IMR-90 (cell line): ENCODE measurements around the gene ERP29. TPM values are rescaled to one million over a fixed set of nuclear protein-coding genes. Genes with fewer than 3 reads are reported as not detected.

ENCODE experiments used
- ATAC-seq: fragments of 200-7000 bp; cut with Tn5 transposase; 2 replicates; pipeline ENCODE4 v1.9.1; 2020; ENCODE audit warnings: low read depth, mild to moderate bottlenecking, moderate library complexity
- BruUV-seq: library from RNA; stranded (reverse); fragments of 400-500 nt; replicated peaks from 2 replicates; lab custom pipeline; 2021; lab: Mats Ljungman, UMichigan
- CTCF ChIA-PET: fragments of 300-600 bp; formaldehyde crosslinking; extraction: SDS; loops from one replicate; lab custom pipeline; 2021; ENCODE audit warnings: antibody characterized with exemption; lab: Yijun Ruan, JAX
- POLR2A ChIA-PET: fragments of 300-600 bp; sonication (Branson Sonifier 250); formaldehyde crosslinking; loops from one replicate; lab custom pipeline; 2022; ENCODE audit warnings: antibody characterized with exemption; ENCODE audit not compliant: unreplicated experiment; lab: Charles Lee
- DNase-seq: peaks from one replicate; pipeline ENCODE4 v3.0.0; 2013
- H2AFZ ChIP-seq: replicated peaks from 2 replicates; pipeline ENCODE3; 2013; ENCODE audit warnings: low read length, mild to moderate bottlenecking; ENCODE audit not compliant: poor library complexity
- H2AK5ac ChIP-seq: 2 replicates; pipeline ENCODE4 v1.6.1; 2013; ENCODE audit warnings: low read depth, low read length, inconsistent platforms
- H2AK9ac ChIP-seq: replicated peaks from 2 replicates; pipeline ENCODE3; 2013; ENCODE audit warnings: mild to moderate bottlenecking, low read depth, low read length, moderate library complexity; ENCODE audit not compliant: poor library complexity
- H2BK120ac ChIP-seq: 2 replicates; pipeline ENCODE4 v1.6.1; 2013; ENCODE audit warnings: low read depth, low read length, inconsistent platforms
- H2BK15ac ChIP-seq: 3 replicates; pipeline ENCODE4 v1.6.1; 2013; ENCODE audit warnings: low read depth, low read length, inconsistent platforms
- H2BK20ac ChIP-seq: 2 replicates; pipeline ENCODE4 v1.6.1; 2013; ENCODE audit warnings: low read depth, mild to moderate bottlenecking, inconsistent platforms, low read length, moderate library complexity
- H2BK5ac ChIP-seq: 2 replicates; pipeline ENCODE4 v1.6.1; 2013; ENCODE audit warnings: mild to moderate bottlenecking, low read depth, low read length, inconsistent platforms; ENCODE audit not compliant: poor library complexity, severe bottlenecking
- H3K14ac ChIP-seq: replicated peaks from 2 replicates; pipeline ENCODE4 v1.6.1; 2013; ENCODE audit warnings: low read depth, low read length, inconsistent platforms
- H3K18ac ChIP-seq: 2 replicates; pipeline ENCODE4 v1.6.1; 2013; ENCODE audit warnings: low read depth, low read length, control low read depth
- H3K23ac ChIP-seq: 2 replicates; pipeline ENCODE4 v1.6.1; 2013; ENCODE audit warnings: low read depth, low read length, inconsistent platforms
- H3K27ac ChIP-seq: 2 replicates; pipeline ENCODE4 v1.5.1; 2013; ENCODE audit warnings: mild to moderate bottlenecking, control low read depth, low read length; ENCODE audit not compliant: insufficient read depth
- H3K27me3 ChIP-seq: 2 replicates; pipeline ENCODE4 v1.6.1; 2013; ENCODE audit warnings: low read length; ENCODE audit not compliant: control insufficient read depth, insufficient read depth
- H3K36me3 ChIP-seq: 2 replicates; pipeline ENCODE4 v1.6.1; 2013; ENCODE audit warnings: low read length, mixed read lengths; ENCODE audit not compliant: control insufficient read depth, insufficient read depth
- H3K4ac ChIP-seq: 2 replicates; pipeline ENCODE4 v1.6.1; 2013; ENCODE audit warnings: low read depth, low read length, inconsistent platforms
- H3K4me1 ChIP-seq: 2 replicates; pipeline ENCODE4 v1.6.1; 2013; ENCODE audit warnings: low read length, mixed read lengths; ENCODE audit not compliant: control insufficient read depth, insufficient read depth
- H3K4me2 ChIP-seq: 2 replicates; pipeline ENCODE4 v1.6.1; 2013; ENCODE audit warnings: low read depth, mild to moderate bottlenecking, control low read depth, low read length, moderate library complexity
- H3K4me3 ChIP-seq: 2 replicates; pipeline ENCODE4 v1.5.1; 2013; ENCODE audit warnings: low read depth, mild to moderate bottlenecking, control low read depth, low read length, moderate library complexity; ENCODE audit not compliant: insufficient read depth
- H3K56ac ChIP-seq: 2 replicates; pipeline ENCODE4 v1.6.1; 2013; ENCODE audit warnings: low read length, inconsistent platforms; ENCODE audit not compliant: insufficient read depth; ENCODE audit errors: extremely low read depth
- H3K79me1 ChIP-seq, 2 experiments: 2 replicates each; pipeline ENCODE4 v1.6.1; 2013; ENCODE audit warnings: low read length in 2 of 2, inconsistent platforms in 1 of 2, low read depth in 1 of 2
- H3K9ac ChIP-seq: 2 replicates; pipeline ENCODE4 v1.6.1; 2013; ENCODE audit warnings: low read depth, low read length, control low read depth
- H3K9me1 ChIP-seq: 2 replicates; pipeline ENCODE4 v1.6.1; 2013; ENCODE audit warnings: low read length, inconsistent platforms; ENCODE audit not compliant: insufficient read depth
- H3K9me3 ChIP-seq: 2 replicates; pipeline ENCODE4 v1.6.1; 2013; ENCODE audit warnings: low read length; ENCODE audit not compliant: control insufficient read depth, insufficient read depth
- H4K20me1 ChIP-seq: 2 replicates; pipeline ENCODE4 v1.6.1; 2013; ENCODE audit warnings: low read length, inconsistent platforms; ENCODE audit not compliant: insufficient read depth
- H4K5ac ChIP-seq: 2 replicates; pipeline ENCODE4 v1.6.1; 2013; ENCODE audit warnings: mild to moderate bottlenecking, low read depth, low read length, control low read depth
- H4K8ac ChIP-seq, 2 experiments: 2 replicates each; pipeline ENCODE4 v1.6.1; 2013; ENCODE audit warnings: low read depth in 2 of 2, low read length in 2 of 2, control low read depth in 1 of 2, inconsistent platforms in 1 of 2
- H4K91ac ChIP-seq: 2 replicates; pipeline ENCODE4 v1.6.1; 2013; ENCODE audit warnings: low read depth, low read length, inconsistent platforms; ENCODE audit not compliant: insufficient read depth
- CHD1 ChIP-seq: IDR thresholded peaks from 2 replicates; pipeline ENCODE4 v1.6.1; 2012; ENCODE audit warnings: low read depth, low read length, improper control_type of control experiment
- FOS ChIP-seq: fragments of 150-350 bp; IDR thresholded peaks from 2 replicates; pipeline ENCODE4 v1.6.1; 2016; ENCODE audit warnings: low read depth, low read length
- MXI1 ChIP-seq: IDR thresholded peaks from 2 replicates; pipeline ENCODE4 v1.6.1; 2012; ENCODE audit warnings: low read depth, mild to moderate bottlenecking, low read length, moderate library complexity, borderline replicate concordance
- RCOR1 ChIP-seq: IDR thresholded peaks from 2 replicates; pipeline ENCODE4 v1.6.1; 2012; ENCODE audit warnings: mild to moderate bottlenecking, low read length, improper control_type of control experiment; ENCODE audit not compliant: insufficient replicate concordance
- USF2 ChIP-seq: fragments of 150-350 bp; IDR thresholded peaks from 2 replicates; pipeline ENCODE4 v1.6.1; 2017; ENCODE audit warnings: mild to moderate bottlenecking, antibody characterized with exemption, low read length, low read depth
- WGBS, 2 experiments: methylation state at CpG; one replicate each; pipeline versions ENCODE4 v1.1.5 to v1.1.7; 2013; ENCODE audit warnings: missing lambda C conversion rate in 2 of 2; ENCODE audit not compliant: insufficient read length in 1 of 2; ENCODE audit errors: extremely low coverage in 2 of 2; 5-methylcytosine and 5-hydroxymethylcytosine counted together
- dilution Hi-C: fragments of 300-500 bp; cut with HindIII; formaldehyde crosslinking; loops from one replicate; pipeline ENCODE4 v1.14.3; 2018; ENCODE audit warnings: low sequenced_read_pairs; ENCODE audit not compliant: unreplicated experiment
- in situ Hi-C: fragments of 300-500 bp; cut with MboI; formaldehyde crosslinking; loops from 3 replicates; pipeline ENCODE4 v1.14.3; 2019; ENCODE audit warnings: low sequenced_read_pairs, inconsistent platforms, mixed read lengths
- intact Hi-C: fragments of 100-400 bp; cut with micrococcal nuclease; formaldehyde crosslinking; loops from 2 replicates; pipeline ENCODE4 v1.10.0; 2022
- polyA plus RNA-seq, 3 experiments: library from polyadenylated mRNA; depleted of rRNA; stranded (reverse); fragments of >200 nt; gene quantifications; 2 replicates each; pipeline ENCODE4 v1.2.3, GENCODE V29; 2012; ENCODE audit warnings: low replicate concordance in 1 of 3
- total RNA-seq: library from RNA; depleted of rRNA; stranded (reverse); fragments of >200 nt; gene quantifications from 2 replicates; pipeline ENCODE4 v1.2.3, GENCODE V29; 2012

The ERP29 gene
- total and polyA plus RNA-seq, 2 of the 4 experiments (the other 2 are of a cell fraction), result 30.3 to 98.8 TPM

- Histone ChIP-seq H3K4ac (no peak overlapping the region), H3K9ac (no peak overlapping the region), H4K91ac (no peak overlapping the region), H4K20me1 (no peaks in the 10 kb centered on the region), H3K18ac (no peak overlapping the region), H3K4me1 (no peaks in the 10 kb centered on the region), H2BK15ac (no peak overlapping the region), H2BK120ac (no peak overlapping the region), H4K5ac (no peak overlapping the region), H2AFZ (no peak overlapping the region), H3K36me3 (no peaks in the 10 kb centered on the region), H3K23ac (no peak overlapping the region), H2BK5ac (no peak overlapping the region), H3K27me3 (no peaks in the 10 kb centered on the region), H3K4me2 (no peak overlapping the region), H2BK20ac (no peak overlapping the region), H3K9me1 (no peaks in the 10 kb centered on the region), H3K79me1 (no peaks in the 10 kb centered on the region), H2AK5ac (no peak overlapping the region), H3K4me3 (no peak overlapping the region), H3K14ac (no peak overlapping the region), H4K8ac (no peak overlapping the region), H3K27ac (no peak overlapping the region), H2AK9ac (no peak overlapping the region), H3K56ac (no peak overlapping the region), H3K9me3 (no peaks in the 10 kb centered on the region)
- ChIA-PET CTCF (interaction anchor here (1.0 kb wide), 1 partner anchor 20 kb away, joined by 3 read pairs; no protein-coding TSS in a partner anchor), POLR2A (no interaction called here)
- ATAC-seq, result no peak
- no peak for DNase-seq
- dilution Hi-C loops, result no loop called here
- in situ Hi-C loops, result no loop called here
- TF ChIP-seq CHD1 (no peak), USF2 (no peak), RCOR1 (no peak), FOS (no peak), MXI1 (no peak)
- intact Hi-C loops, result no loop called here
- no TSS peak for BruUV-seq
- 100% methylated on average over 1 of the region's 2 CpGs; no CpG with 5 or more reads in 1 of the 2 experiments for WGBS, 2 experiments
Observed at GRCh38 chr12:111984820-111985219, 28.4 kb upstream of the ERP29 start.
